ENCODE data around the gene VDAC1. TPM values are rescaled to one million over a fixed set of nuclear protein-coding genes. Genes with fewer than 3 reads are reported as not detected.

The VDAC1 gene
- total and polyA plus RNA-seq, 10 of the 15 experiments (the other 5 are each of a cell fraction or from before 2014, with no cell fraction given): 245 to 488 (median 349) TPM

DNA sequence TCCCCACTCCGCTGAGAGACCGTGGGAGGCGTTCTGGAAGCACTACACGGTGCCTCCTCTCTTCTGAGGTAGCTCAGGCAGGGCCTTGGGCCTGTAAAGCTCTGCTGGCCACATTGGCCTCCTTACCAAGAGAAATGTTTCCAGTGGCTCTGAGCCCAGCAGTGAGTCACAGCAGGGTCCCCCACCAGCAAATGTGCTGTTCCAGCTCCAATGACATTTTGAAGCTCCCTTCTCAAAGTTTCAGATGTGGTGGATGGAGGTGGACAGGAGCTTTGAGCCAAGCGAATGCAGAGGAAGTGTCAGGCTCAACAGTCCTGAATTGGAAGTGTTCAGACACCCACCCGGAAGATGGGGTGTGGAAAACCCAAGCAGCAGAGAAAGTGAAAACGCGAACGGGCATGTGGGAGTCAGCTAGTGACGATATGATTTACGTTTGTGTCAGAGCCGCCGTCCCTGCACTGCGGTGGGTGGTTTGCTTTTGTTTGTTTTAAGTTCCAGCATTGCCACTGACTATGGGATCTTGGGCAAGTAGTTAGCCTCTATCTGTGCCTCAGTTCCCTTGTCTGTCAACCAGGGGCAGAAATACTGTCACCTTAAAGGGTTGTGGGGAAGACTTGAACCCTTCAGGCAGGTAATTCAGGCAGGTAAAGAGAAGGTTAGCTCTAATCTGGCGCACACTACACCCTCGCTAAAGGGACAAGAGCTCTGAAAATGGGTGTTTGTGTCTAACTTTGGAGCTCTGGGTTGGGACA lies 74.5 kb downstream of the VDAC1 start (continued):
- TF ChIP-seq, protein P1, sequence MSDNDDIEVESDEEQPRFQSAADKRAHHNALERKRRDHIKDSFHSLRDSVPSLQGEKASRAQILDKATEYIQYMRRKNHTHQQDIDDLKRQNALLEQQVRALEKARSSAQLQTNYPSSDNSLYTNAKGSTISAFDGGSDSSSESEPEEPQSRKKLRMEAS (IDR thresholded peaks at IDR 0.05; ENCODE audit: low read depth, low read length): no peak
- no peak for TF ChIP-seq ZNF217 (IDR thresholded peaks at IDR 0.05)
- TF ChIP-seq POLR2AphosphoS2 (IDR thresholded peaks at IDR 0.05; ENCODE audit: low read depth, low read length): no peak
- TF ChIP-seq WRNIP1 (IDR thresholded peaks at IDR 0.05; ENCODE audit: borderline replicate concordance, low read depth, low read length): no peak
- TF ChIP-seq, protein P2, sequence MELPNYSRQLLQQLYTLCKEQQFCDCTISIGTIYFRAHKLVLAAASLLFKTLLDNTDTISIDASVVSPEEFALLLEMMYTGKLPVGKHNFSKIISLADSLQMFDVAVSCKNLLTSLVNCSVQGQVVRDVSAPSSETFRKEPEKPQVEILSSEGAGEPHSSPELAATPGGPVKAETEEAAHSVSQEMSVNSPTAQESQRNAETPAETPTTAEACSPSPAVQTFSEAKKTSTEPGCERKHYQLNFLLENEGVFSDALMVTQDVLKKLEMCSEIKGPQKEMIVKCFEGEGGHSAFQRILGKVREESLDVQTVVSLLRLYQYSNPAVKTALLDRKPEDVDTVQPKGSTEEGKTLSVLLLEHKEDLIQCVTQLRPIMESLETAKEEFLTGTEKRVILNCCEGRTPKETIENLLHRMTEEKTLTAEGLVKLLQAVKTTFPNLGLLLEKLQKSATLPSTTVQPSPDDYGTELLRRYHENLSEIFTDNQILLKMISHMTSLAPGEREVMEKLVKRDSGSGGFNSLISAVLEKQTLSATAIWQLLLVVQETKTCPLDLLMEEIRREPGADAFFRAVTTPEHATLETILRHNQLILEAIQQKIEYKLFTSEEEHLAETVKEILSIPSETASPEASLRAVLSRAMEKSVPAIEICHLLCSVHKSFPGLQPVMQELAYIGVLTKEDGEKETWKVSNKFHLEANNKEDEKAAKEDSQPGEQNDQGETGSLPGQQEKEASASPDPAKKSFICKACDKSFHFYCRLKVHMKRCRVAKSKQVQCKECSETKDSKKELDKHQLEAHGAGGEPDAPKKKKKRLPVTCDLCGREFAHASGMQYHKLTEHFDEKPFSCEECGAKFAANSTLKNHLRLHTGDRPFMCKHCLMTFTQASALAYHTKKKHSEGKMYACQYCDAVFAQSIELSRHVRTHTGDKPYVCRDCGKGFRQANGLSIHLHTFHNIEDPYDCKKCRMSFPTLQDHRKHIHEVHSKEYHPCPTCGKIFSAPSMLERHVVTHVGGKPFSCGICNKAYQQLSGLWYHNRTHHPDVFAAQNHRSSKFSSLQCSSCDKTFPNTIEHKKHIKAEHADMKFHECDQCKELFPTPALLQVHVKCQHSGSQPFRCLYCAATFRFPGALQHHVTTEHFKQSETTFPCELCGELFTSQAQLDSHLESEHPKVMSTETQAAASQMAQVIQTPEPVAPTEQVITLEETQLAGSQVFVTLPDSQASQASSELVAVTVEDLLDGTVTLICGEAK (IDR thresholded peaks at IDR 0.05; ENCODE audit: borderline replicate concordance): peak; percentile 29; the same call in 1 of the 2 replicates
- TF ChIP-seq, protein P3, sequence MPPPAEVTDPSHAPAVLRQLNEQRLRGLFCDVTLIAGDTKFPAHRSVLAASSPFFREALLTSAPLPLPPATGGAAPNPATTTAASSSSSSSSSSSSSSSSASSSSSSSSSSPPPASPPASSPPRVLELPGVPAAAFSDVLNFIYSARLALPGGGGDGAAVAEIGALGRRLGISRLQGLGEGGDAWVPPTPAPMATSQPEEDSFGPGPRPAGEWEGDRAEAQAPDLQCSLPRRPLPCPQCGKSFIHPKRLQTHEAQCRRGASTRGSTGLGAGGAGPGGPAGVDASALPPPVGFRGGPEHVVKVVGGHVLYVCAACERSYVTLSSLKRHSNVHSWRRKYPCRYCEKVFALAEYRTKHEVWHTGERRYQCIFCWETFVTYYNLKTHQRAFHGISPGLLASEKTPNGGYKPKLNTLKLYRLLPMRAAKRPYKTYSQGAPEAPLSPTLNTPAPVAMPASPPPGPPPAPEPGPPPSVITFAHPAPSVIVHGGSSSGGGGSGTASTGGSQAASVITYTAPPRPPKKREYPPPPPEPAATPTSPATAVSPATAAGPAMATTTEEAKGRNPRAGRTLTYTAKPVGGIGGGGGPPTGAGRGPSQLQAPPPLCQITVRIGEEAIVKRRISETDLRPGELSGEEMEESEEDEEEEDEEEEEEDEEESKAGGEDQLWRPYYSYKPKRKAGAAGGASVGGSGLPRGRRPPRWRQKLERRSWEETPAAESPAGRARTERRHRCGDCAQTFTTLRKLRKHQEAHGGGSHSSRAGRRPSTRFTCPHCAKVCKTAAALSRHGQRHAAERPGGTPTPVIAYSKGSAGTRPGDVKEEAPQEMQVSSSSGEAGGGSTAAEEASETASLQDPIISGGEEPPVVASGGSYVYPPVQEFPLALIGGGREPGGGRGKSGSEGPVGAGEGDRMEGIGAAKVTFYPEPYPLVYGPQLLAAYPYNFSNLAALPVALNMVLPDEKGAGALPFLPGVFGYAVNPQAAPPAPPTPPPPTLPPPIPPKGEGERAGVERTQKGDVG (CRISPR knock-in tag; IDR thresholded peaks at IDR 0.05): no peak
- peak in 1 of 2 experiments; percentile 63; a peak in 1 of 3 replicates for TF ChIP-seq EGR1 (IDR thresholded peaks at IDR 0.05; ENCODE audit: borderline replicate concordance in 1 of 2, low read depth in 2 of 2, low read length in 2 of 2)
- TF ChIP-seq NFYB (IDR thresholded peaks at IDR 0.05; ENCODE audit: insufficient read depth, low read depth, low read length): no peak
- TF ChIP-seq IKZF1 (conservative IDR thresholded peaks at IDR 0.05): peak; percentile 62; the same call in 1 of the 2 replicates
- TF ChIP-seq ZNF384 (IDR thresholded peaks at IDR 0.05; ENCODE audit: borderline replicate concordance, low read depth, low read length): no peak
- TF ChIP-seq GABPA (IDR thresholded peaks at IDR 0.05; ENCODE audit: low read depth): no peak
- no peak for TF ChIP-seq MEF2A (IDR thresholded peaks at IDR 0.05; ENCODE audit: insufficient read depth, low read depth, low read length)
- TF ChIP-seq, protein P4, sequence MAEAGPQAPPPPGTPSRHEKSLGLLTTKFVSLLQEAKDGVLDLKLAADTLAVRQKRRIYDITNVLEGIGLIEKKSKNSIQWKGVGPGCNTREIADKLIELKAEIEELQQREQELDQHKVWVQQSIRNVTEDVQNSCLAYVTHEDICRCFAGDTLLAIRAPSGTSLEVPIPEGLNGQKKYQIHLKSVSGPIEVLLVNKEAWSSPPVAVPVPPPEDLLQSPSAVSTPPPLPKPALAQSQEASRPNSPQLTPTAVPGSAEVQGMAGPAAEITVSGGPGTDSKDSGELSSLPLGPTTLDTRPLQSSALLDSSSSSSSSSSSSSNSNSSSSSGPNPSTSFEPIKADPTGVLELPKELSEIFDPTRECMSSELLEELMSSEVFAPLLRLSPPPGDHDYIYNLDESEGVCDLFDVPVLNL (IDR thresholded peaks at IDR 0.05; ENCODE audit: low read depth, low read length): no peak
- peak; percentile 60; the same call in 1 of the 2 replicates for TF ChIP-seq MTA2 (IDR thresholded peaks at IDR 0.05; ENCODE audit: low read depth)
- TF ChIP-seq ZNF207 (IDR thresholded peaks at IDR 0.05; ENCODE audit: borderline replicate concordance): no peak; the same call in 1 of the 2 replicates
- 0 out of 2 replicates have a peak, but pooled peaks have one; percentile 53 for TF ChIP-seq RUNX3 (IDR thresholded peaks at IDR 0.05; ENCODE audit: low read length)
- no peak for TF ChIP-seq FOXK2 (IDR thresholded peaks at IDR 0.05)
- TF ChIP-seq, protein P5, sequence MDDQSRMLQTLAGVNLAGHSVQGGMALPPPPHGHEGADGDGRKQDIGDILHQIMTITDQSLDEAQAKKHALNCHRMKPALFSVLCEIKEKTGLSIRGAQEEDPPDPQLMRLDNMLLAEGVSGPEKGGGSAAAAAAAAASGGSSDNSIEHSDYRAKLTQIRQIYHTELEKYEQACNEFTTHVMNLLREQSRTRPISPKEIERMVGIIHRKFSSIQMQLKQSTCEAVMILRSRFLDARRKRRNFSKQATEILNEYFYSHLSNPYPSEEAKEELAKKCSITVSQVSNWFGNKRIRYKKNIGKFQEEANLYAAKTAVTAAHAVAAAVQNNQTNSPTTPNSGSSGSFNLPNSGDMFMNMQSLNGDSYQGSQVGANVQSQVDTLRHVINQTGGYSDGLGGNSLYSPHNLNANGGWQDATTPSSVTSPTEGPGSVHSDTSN (IDR thresholded peaks at IDR 0.05; ENCODE audit: insufficient replicate concordance, low read depth, low read length): no peak
- TF ChIP-seq KLF5 (IDR thresholded peaks at IDR 0.05; ENCODE audit: partially characterized antibody): no peak
